HepG2 (cell line): ENCODE results near the gene IFIT3. TPM values are rescaled to one million over a fixed set of nuclear protein-coding genes. Genes with fewer than 3 reads are reported as not detected.

Experiments
- ATAC-seq: fragments of 200-7000 bp; cut with Tn5 transposase; 3 replicates; pipeline ENCODE4 v1.9.1; 2020; ENCODE audit warnings: mild to moderate bottlenecking, moderate library complexity
- BruUV-seq: library from RNA; stranded (reverse); fragments of 400-500 nt; replicated peaks from 2 replicates; lab custom pipeline; 2021; lab: Mats Ljungman, UMichigan
- CTCF ChIA-PET: fragments of 300-600 bp; formaldehyde crosslinking; extraction: SDS; loops from one replicate; lab custom pipeline; 2021; ENCODE audit warnings: low total read pairs, inconsistent platforms, low intra/inter-chr PET ratio; lab: Yijun Ruan, JAX
- POLR2A ChIA-PET: fragments of 350-600 bp; sonication (Branson Sonifier 250); formaldehyde crosslinking; loops from one replicate; lab custom pipeline; 2020; ENCODE audit warnings: antibody characterized with exemption, inconsistent platforms; lab: Yijun Ruan, JAX
- DNase-seq: peaks from one replicate; pipeline ENCODE4 v3.0.0-alpha.2; 2015; ENCODE audit warnings: low spot score
- FAIRE-seq: peaks from 3 replicates; lab custom pipeline; 2011; peaks lifted over from hg19 to GRCh38; lab: Jason Lieb, UNC
- H2AFZ ChIP-seq: one replicate; pipeline ENCODE4 v1.6.1; 2011; ENCODE audit warnings: low read length, inconsistent platforms
- H3K27ac ChIP-seq: fragments of 300-600 bp; 3 replicates; pipeline ENCODE4 v1.8.0; 2011; ENCODE audit warnings: mixed run types, mild to moderate bottlenecking, mixed read lengths, low read length, inconsistent platforms; ENCODE audit not compliant: insufficient read depth; ENCODE audit errors: extremely low read length
- H3K27me3 ChIP-seq, 2 experiments: fragments of 200-600 bp in 1 of 2; 2 replicates in 1 of 2; 3 replicates in 1 of 2; pipeline versions ENCODE4 v1.6.0 to v1.8.0; 2011; ENCODE audit warnings: low read length in 2 of 2, mild to moderate bottlenecking in 2 of 2, moderate library complexity in 2 of 2, inconsistent platforms in 1 of 2; ENCODE audit not compliant: insufficient read depth in 2 of 2, control insufficient read depth in 1 of 2
- H3K36me3 ChIP-seq, 2 experiments: fragments of 200-600 bp in 1 of 2; replicated peaks in 1 of 2; 2 replicates in 1 of 2; 3 replicates in 1 of 2; pipeline versions ENCODE4 v1.5.1 to v1.8.0; 2011; ENCODE audit warnings: low read length in 2 of 2, inconsistent platforms in 1 of 2; ENCODE audit not compliant: insufficient read depth in 2 of 2, control insufficient read depth in 1 of 2
- H3K4me1 ChIP-seq: 2 replicates; pipeline ENCODE4 v1.5.1; 2012; ENCODE audit warnings: low read length, inconsistent platforms; ENCODE audit not compliant: insufficient read depth
- H3K4me2 ChIP-seq: 2 replicates; pipeline ENCODE4 v1.6.0; 2011; ENCODE audit warnings: low read depth, low read length, inconsistent platforms
- H3K4me3 ChIP-seq, 3 experiments: fragments of 200-600 bp in 1 of 3; sonication (generic), shearing (Covaris generic) in 1 of 3; replicated peaks in 1 of 3; 2 replicates each; pipeline ENCODE4 v1.5.1; 2011 to 2016; ENCODE audit warnings: low read length in 3 of 3, inconsistent platforms in 2 of 3, low read depth in 2 of 3, mild to moderate bottlenecking in 2 of 3, control low read depth in 1 of 3, mixed read lengths in 1 of 3; ENCODE audit not compliant: insufficient read depth in 1 of 3
- H3K79me2 ChIP-seq: one replicate; pipeline ENCODE4 v1.6.1; 2011; ENCODE audit warnings: low read length, inconsistent platforms; ENCODE audit not compliant: insufficient read depth
- H3K9ac ChIP-seq: 2 replicates; pipeline ENCODE4 v1.6.0; 2011; ENCODE audit warnings: mild to moderate bottlenecking, low read depth, low read length, inconsistent platforms; ENCODE audit not compliant: insufficient read depth
- H3K9me3 ChIP-seq: 2 replicates; pipeline ENCODE4 v1.5.1; 2012; ENCODE audit warnings: mild to moderate bottlenecking, low read length
- H4K20me1 ChIP-seq: 2 replicates; pipeline ENCODE4 v1.6.0; 2011; ENCODE audit warnings: inconsistent platforms, mild to moderate bottlenecking, low read length, moderate library complexity; ENCODE audit not compliant: insufficient read depth
- ATF1 ChIP-seq: IDR thresholded peaks from 2 replicates; pipeline ENCODE4 v1.6.1; 2016; ENCODE audit warnings: mild to moderate bottlenecking, control low read depth
- CEBPG ChIP-seq: IDR thresholded peaks from 2 replicates; pipeline ENCODE4 v1.6.1; 2016
- ELF1 ChIP-seq: sonication (generic); formaldehyde crosslinking; IDR thresholded peaks from 2 replicates; pipeline ENCODE4 v1.4.0; 2020; ENCODE audit warnings: missing genetic modification reagents
- ELF3 ChIP-seq: IDR thresholded peaks from 2 replicates; pipeline ENCODE4 v1.6.1; 2016; ENCODE audit warnings: missing genetic modification reagents, missing compliant biosample characterization
- ETV5 ChIP-seq: IDR thresholded peaks from 2 replicates; pipeline ENCODE4 v1.6.1; 2018; ENCODE audit warnings: missing biosample characterization, missing genetic modification reagents, inconsistent platforms, borderline replicate concordance
- FOXK1 ChIP-seq: sonication (generic); formaldehyde crosslinking; IDR thresholded peaks from 2 replicates; pipeline ENCODE4 v1.4.0; 2020; ENCODE audit warnings: low read depth, missing genetic modification reagents, borderline replicate concordance
- MAFK ChIP-seq, 2 experiments: IDR thresholded peaks in 1 of 2; conservative IDR thresholded peaks in 1 of 2; 2 replicates each; pipeline ENCODE4 v1.6.1; 2011; ENCODE audit warnings: improper control_type of control experiment in 2 of 2, low read length in 2 of 2
- MTA1 ChIP-seq: sonication (generic); formaldehyde crosslinking; IDR thresholded peaks from 2 replicates; pipeline ENCODE4 v1.4.0; 2020; ENCODE audit warnings: missing genetic modification reagents, mild to moderate bottlenecking, borderline replicate concordance
- NR3C1 ChIP-seq: sonication (generic); formaldehyde crosslinking; IDR thresholded peaks from 2 replicates; pipeline ENCODE4 v1.4.0; 2020; ENCODE audit warnings: missing genetic modification reagents
- POLR2AphosphoS5 ChIP-seq: IDR thresholded peaks from 2 replicates; pipeline ENCODE4 v1.6.1; 2012; ENCODE audit warnings: low read depth, low read length
- PTBP1 ChIP-seq: fragments of 200-400 bp; formaldehyde crosslinking; IDR thresholded peaks from 2 replicates; pipeline ENCODE4 v1.6.1; 2018; ENCODE audit warnings: low read length, low read depth; ENCODE audit not compliant: poor library complexity, severe bottlenecking
- RBFOX2 ChIP-seq: fragments of 200-400 bp; formaldehyde crosslinking; IDR thresholded peaks from 2 replicates; pipeline ENCODE4 v1.6.1; 2017; ENCODE audit warnings: low read depth, mild to moderate bottlenecking, low read length
- YEATS4 ChIP-seq: sonication (generic); formaldehyde crosslinking; IDR thresholded peaks from 2 replicates; pipeline ENCODE4 v1.4.0; 2020; ENCODE audit warnings: missing genetic modification reagents, borderline replicate concordance
- ZC3H13 ChIP-seq: sonication (generic); formaldehyde crosslinking; IDR thresholded peaks from 2 replicates; pipeline ENCODE4 v1.8.1; 2023; ENCODE audit warnings: mild to moderate bottlenecking, missing genetic modification reagents, moderate library complexity
- ZNF263 ChIP-seq: sonication (generic); formaldehyde crosslinking; IDR thresholded peaks from 2 replicates; pipeline ENCODE4 v1.4.0; 2020; ENCODE audit warnings: missing genetic modification reagents
- ZNF562 ChIP-seq: sonication (generic); formaldehyde crosslinking; IDR thresholded peaks from 2 replicates; pipeline ENCODE4 v1.8.0; 2022; ENCODE audit warnings: missing genetic modification reagents, borderline replicate concordance
- ZNF605 ChIP-seq: sonication (generic); formaldehyde crosslinking; IDR thresholded peaks from 2 replicates; pipeline ENCODE4 v1.8.0; 2022; ENCODE audit warnings: mild to moderate bottlenecking, missing genetic modification reagents
- ZNF614 ChIP-seq: IDR thresholded peaks from 2 replicates; pipeline ENCODE4 v1.6.1; 2018; ENCODE audit warnings: missing biosample characterization, missing genetic modification reagents, inconsistent platforms, borderline replicate concordance
- WGBS: methylation state at CpG from one replicate; pipeline ENCODE4 v1.1.6; 2017; ENCODE audit warnings: low lambda C conversion rate; 5-methylcytosine and 5-hydroxymethylcytosine counted together
- in situ Hi-C: cut with HindIII; loops from 2 replicates; pipeline ENCODE4 v1.10.0; 2017; ENCODE audit warnings: low pct_unique_long_range_greater_than_20kb; ENCODE audit not compliant: extremely low pct_ligation_motif_present
- intact Hi-C: fragments of 100-400 bp; cut with micrococcal nuclease; formaldehyde crosslinking; loops from one replicate; pipeline ENCODE4 v1.10.0; 2022; ENCODE audit not compliant: unreplicated experiment
- polyA plus RNA-seq, 8 experiments: library from polyadenylated mRNA; depleted of rRNA in 3 of 8; stranded (reverse) in 7 of 8; unstranded in 1 of 8; fragments of >200 nt; fragmentation: Illumina TruSeq in 4 of 8; extraction: Trizol in 4 of 8; gene quantifications; 2 replicates each; pipeline versions ENCODE4 v1.2.1 to v1.2.3, GENCODE V29; 2011 to 2016; ENCODE audit warnings: low read depth in 4 of 8, missing spikeins in 1 of 8, mixed read lengths in 1 of 8; ENCODE audit not compliant: insufficient read depth in 1 of 8
- total RNA-seq, 5 experiments: library from RNA; depleted of rRNA; stranded (reverse); fragments of >200 nt; fragmentation: Illumina TruSeq; extraction: Trizol; gene quantifications; 2 replicates each; pipeline ENCODE4 v1.2.3, GENCODE V29; 2016; ENCODE audit warnings: low read depth in 1 of 5
- TF ChIP-seq, protein P1 (sequence below): sonication (generic); formaldehyde crosslinking; IDR thresholded peaks from 2 replicates; pipeline ENCODE4 v1.4.0; 2020; ENCODE audit warnings: missing genetic modification reagents
- TF ChIP-seq, protein P2 (sequence below): sonication (generic); formaldehyde crosslinking; IDR thresholded peaks from 2 replicates; pipeline ENCODE4 v1.8.1; 2023; ENCODE audit warnings: mild to moderate bottlenecking, missing genetic modification reagents, borderline replicate concordance
- TF ChIP-seq, protein P3 (sequence below): sonication (generic); formaldehyde crosslinking; conservative IDR thresholded peaks from 2 replicates; pipeline ENCODE4 v1.4.0; 2020; ENCODE audit warnings: missing genetic modification reagents

Gene IFIT3
- total and polyA plus RNA-seq, 2 of the 13 experiments (the other 11 are each of a cell fraction or from before 2014, with no cell fraction given), result 0.48 to 3.1 TPM

DNA sequence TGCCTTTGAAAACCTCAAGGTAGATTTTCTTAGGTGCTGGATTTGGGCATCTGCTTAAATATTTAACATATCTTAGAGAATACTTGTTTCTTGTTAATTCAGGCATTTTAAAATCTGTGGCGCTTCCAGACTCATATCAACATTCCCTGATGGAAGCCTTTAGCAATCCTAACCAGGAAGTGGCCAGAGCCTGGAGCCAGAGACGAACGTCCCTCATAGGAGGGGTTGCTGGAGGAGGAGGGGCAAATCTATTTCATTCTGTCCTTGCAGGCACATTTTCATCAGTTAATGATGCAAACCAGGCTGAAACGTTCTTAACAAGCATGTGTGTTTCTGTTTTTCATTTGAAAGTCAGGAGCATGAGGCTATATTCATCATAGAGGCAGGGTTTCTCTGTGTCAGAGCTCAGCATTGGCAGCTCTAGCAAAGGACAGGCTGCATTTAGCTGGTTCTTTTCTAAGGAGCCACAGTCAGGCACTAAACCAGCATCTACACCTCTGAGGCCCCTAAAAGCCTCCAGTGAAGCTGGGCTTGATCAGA lies 43.8 kb upstream of the IFIT3 start:
- no peak for FAIRE-seq
- peak; percentile 96 for ATAC-seq
- H3K9ac ChIP-seq, result peak overlapping the region; percentile 31; the same call in 1 of the 2 replicates
- ChIA-PET POLR2A (interaction anchor here (0.7 to 0.8 kb wide), 2 partner anchors 14 to 18 kb away, joined by 3 read pairs; partner anchors contain the start of gene IFIT2), CTCF (no interaction called here)
- H3K4me1 ChIP-seq, result peaks cover 21% of the 10 kb centered on the region
- H3K79me2 ChIP-seq, result no peaks in the 10 kb centered on the region
- no peaks in the 10 kb centered on the region for H3K9me3 ChIP-seq
- intact Hi-C loops (no loop called here), in situ Hi-C loops (no loop called here)
- peak overlapping the region; percentile 75 for H2AFZ ChIP-seq
- peak overlapping the region; percentile 79 for H3K4me2 ChIP-seq
- no peaks in the 10 kb centered on the region for H4K20me1 ChIP-seq
- 11% methylated on average over 4 of the region's 4 CpGs for WGBS
- no TSS peak for BruUV-seq
- TF ChIP-seq, protein P1, sequence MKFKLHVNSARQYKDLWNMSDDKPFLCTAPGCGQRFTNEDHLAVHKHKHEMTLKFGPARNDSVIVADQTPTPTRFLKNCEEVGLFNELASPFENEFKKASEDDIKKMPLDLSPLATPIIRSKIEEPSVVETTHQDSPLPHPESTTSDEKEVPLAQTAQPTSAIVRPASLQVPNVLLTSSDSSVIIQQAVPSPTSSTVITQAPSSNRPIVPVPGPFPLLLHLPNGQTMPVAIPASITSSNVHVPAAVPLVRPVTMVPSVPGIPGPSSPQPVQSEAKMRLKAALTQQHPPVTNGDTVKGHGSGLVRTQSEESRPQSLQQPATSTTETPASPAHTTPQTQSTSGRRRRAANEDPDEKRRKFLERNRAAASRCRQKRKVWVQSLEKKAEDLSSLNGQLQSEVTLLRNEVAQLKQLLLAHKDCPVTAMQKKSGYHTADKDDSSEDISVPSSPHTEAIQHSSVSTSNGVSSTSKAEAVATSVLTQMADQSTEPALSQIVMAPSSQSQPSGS (CRISPR knock-in tag), result no peak
- TF ChIP-seq NR3C1 (CRISPR knock-in tag), result no peak
- peak; percentile 14; the same call in 1 of the 2 replicates for TF ChIP-seq YEATS4 (CRISPR knock-in tag)
- TF ChIP-seq ZNF562 (CRISPR knock-in tag), result no peak
- no peak for TF ChIP-seq ZC3H13 (CRISPR knock-in tag)
- TF ChIP-seq RBFOX2, result no peak
- TF ChIP-seq FOXK1 (CRISPR knock-in tag), result no peak
- TF ChIP-seq MTA1 (CRISPR knock-in tag), result no peak
- peak; percentile 67; the same call in 1 of the 2 replicates for TF ChIP-seq ZNF605 (CRISPR knock-in tag)
- no peak for TF ChIP-seq ATF1 (CRISPR knock-in tag)
- TF ChIP-seq ETV5 (CRISPR knock-in tag), result no peak
- TF ChIP-seq ELF3, result peak; percentile 79
- TF ChIP-seq ZNF614, result no peak
- TF ChIP-seq POLR2AphosphoS5, result peak; percentile 37; the same call in 1 of the 2 replicates
- TF ChIP-seq MAFK (conservative IDR thresholded peaks at IDR 0.05 in 1 of 2, IDR thresholded peaks at IDR 0.05 in 1 of 2; ENCODE audit: low read length in 2 of 2), result no peak
- TF ChIP-seq, protein P2, sequence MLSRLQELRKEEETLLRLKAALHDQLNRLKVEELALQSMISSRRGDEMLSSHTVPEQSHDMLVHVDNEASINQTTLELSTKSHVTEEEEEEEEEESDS (CRISPR knock-in tag), result no peak
- peak; percentile 91 for TF ChIP-seq ELF1 (CRISPR knock-in tag)
- TF ChIP-seq, protein P3, sequence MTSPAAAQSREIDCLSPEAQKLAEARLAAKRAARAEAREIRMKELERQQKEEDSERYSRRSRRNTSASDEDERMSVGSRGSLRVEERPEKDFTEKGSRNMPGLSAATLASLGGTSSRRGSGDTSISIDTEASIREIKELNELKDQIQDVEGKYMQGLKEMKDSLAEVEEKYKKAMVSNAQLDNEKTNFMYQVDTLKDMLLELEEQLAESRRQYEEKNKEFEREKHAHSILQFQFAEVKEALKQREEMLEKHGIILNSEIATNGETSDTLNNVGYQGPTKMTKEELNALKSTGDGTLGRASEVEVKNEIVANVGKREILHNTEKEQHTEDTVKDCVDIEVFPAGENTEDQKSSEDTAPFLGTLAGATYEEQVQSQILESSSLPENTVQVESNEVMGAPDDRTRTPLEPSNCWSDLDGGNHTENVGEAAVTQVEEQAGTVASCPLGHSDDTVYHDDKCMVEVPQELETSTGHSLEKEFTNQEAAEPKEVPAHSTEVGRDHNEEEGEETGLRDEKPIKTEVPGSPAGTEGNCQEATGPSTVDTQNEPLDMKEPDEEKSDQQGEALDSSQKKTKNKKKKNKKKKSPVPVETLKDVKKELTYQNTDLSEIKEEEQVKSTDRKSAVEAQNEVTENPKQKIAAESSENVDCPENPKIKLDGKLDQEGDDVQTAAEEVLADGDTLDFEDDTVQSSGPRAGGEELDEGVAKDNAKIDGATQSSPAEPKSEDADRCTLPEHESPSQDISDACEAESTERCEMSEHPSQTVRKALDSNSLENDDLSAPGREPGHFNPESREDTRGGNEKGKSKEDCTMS (CRISPR knock-in tag), result no peak
- TF ChIP-seq ZNF263 (CRISPR knock-in tag), result no peak
- no peak for TF ChIP-seq PTBP1
- no peak for TF ChIP-seq CEBPG
- H3K36me3 ChIP-seq, result no peaks in the 10 kb centered on the region
- peak overlapping the region; percentile 28 to 49 (median 31); a peak in 4 of 6 replicates for H3K4me3 ChIP-seq
- DNase-seq, result peak; percentile 16
- no peak overlapping the region for H3K27ac ChIP-seq
- H3K27me3 ChIP-seq, result no peaks in the 10 kb centered on the region; a peak in 1 of 5 replicates
